CD4-positive, alpha-beta T cell treated with Interleukin-17A for 1 hour (primary cell): ENCODE results near the gene GLYATL3.

Experiments used
- DNase-seq: peaks from one replicate; pipeline ENCODE4 v3.0.0-alpha.2; 2020

Gene GLYATL3

DNA sequence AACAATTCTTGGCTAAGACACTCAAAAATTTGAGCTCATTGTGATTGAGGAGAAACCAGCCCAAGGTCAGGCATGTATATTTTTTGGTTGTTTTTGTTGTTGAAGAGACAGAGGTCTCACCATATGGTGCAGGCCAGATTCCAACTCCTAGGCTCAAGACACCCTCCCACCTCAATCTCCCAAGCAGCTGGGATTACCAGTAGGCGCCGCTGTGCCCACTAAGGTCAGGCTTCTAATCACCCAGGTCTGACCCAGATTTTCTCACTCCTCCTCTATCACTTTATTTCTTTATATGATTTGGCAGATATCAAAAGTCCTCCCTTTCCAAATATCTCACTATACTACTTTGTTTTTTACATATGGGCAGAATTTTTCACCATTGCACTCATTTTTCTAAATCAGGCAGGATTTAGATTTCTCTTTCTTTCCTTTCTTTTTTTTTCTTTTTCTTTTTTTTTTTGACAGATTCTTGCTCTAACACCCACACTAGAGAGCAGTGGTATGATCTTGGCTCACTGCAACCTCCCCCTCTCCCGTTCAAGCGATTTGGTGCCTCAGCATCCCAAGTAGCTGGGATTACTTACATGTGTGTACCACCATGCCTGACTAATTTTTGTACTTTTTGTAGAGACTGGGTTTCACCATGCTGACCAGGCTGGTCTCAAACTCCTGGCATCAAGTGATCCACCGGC, 49.0 kb downstream of the GLYATL3 start:
- no peak for DNase-seq

DNA sequence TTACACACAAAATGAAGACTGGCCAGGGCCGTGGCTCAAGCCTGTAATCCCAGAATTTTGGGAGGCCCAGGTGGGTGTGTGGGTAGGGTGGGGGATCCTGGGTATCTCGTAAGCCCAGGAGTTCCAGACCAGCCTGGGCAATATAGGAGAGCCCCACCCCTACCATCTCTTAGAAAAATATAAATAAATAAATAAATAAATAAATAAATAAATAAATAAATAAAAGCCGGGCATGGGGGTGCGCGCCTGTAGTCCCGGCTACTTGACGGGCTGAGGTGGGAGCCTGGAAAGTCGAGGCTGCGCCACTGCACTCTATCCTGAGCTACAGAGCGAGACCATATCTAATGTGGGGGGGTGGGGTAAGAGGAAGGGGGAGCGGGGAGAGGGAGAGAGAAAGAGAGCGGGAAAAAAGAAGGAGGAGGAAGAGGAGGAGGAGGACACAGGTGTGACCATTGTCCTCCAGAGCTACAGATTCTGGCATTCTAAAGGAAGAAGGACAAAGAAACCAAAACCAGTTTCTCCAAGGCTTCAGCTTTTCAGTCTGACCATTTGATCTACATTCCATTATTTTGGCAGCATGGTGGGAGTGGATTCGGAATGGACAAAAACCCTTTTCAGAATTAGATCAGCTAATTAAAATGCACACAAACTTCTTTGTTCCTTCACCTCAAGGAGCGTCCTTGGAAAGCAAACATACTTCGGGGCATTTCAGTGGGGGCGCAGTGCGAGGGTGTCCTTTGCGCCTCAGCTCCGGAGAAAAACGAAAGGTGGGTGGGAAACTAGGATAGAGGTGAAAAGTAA, 50.2 kb downstream of the GLYATL3 start:
- no peak for DNase-seq

DNA sequence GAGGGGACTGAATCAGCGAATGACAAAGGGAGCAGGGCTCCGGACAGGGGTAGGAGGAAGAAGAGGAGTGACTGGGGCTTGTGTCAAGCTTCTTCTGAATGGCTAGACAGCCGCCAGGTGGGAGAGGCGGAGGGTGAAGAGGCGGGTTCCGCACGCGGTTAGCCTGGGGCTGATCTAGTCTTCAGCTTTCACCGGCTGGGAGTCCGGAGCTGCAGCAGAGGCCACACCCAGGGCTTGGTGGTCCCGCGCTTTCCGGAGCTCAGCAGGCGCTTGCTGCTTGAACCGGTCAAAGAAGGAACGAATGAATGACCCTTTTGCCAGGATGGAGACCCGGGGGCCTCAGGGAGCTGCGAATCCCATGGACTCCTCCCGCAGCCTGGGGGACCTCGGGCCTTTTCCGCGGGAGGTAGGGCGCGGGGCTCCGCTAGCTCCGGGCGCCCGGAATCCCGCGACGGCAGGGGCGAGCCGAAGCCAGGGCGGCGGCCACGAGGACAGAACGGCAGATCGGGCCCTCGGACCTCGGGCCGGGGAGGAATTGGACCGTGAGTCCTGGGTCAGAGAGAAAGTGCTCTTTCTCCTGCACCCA, 50.9 kb downstream of the GLYATL3 start, which contains the start of gene C6orf141:
TSS of gene C6orf141 (plus strand) at position 177 of the 586 bp plus-strand sequence. CDS start at position 302, 125 bp downstream.
- no peak for DNase-seq

DNA sequence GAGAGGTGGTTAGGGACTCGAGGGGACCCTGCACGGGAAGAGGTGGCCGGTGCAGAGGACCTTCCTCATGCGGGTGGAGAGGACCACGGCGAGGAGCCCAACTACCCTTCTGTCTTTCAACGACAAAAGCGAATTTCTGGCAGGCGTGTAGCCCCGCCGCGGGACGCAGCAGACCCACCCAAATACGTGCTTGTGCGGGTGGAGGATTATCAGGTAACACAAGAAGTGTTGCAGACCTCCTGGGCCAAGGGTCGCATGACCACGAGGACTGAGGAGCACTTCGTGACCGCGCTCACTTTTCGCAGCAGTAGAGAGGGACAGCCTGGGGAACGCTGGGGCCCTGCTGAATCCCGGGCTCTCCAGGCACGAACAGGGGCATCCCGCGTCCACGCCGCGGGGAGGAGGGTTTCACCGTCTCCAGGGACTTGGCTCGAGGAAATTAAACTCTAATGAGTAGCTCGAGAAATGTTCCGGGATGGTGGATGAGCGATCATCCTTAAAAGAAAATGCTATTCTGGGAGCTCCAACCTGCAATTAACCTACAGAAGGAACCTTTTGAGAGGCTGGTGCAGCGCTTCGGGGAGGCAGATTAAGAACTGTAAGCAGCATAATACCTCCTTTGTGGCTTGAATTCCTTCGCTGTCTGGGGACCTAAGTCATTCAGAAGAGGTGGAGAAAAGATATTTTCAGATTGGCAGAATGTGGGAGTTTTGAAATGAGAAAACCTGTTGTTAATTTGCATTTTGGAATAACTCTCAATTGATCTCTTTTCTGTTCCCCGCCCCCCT, 51.5 kb downstream of the GLYATL3 start:
- DNase-seq: no peak

DNA sequence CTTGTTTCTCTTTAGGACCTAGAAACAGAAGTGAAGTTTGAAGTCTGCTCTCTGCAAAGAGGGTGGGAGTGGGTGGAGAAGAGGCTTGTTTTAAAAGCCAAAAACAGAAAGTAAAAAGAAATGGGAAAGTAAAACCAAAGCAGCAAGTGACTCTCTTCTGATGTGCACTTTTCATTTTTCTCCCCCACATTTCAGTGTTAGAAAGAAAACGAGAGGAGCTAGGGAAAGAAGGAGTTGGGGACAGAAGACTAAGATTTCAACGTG, 52.1 kb downstream of the GLYATL3 start:
- DNase-seq: no peak

DNA sequence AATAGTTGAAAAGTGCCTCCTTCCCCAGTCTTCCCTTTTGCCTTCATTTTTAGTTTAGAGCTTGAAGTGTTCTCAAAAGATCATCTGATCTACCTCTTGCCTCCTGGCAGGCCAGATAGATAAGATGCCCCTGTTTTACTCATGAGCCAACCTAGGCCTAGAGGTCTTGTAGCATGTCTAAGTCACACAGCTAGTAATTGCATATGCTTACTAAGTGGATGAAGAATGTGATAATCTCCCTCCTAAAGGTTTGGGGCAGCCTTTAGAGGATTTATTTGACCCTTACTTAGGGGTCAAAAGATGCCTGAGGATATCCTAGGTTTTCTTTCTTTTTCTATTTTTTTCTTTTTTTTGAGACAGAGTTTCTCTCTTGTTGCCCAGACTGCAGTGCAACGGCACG, 52.9 kb downstream of the GLYATL3 start:
- DNase-seq: no peak

DNA sequence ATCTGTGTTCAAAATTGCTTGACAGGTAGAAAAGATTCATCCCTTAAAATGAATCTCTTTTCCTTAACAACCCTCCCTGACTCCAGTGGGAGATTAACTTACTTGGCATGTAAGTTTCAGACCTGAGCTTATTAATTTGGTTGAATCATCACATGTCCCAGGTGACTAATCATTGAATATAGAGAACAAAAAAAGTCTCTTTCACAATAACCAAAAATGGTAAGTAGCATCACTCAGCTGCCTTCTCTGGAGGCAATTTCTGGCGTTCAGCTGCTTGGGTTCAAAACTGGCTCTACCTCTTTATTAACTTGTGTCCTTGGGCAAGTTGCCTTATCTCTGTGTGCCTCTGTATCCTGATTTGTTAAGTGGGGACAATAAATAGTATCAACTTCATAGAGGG, 53.7 kb downstream of the GLYATL3 start:
- DNase-seq: no peak

DNA sequence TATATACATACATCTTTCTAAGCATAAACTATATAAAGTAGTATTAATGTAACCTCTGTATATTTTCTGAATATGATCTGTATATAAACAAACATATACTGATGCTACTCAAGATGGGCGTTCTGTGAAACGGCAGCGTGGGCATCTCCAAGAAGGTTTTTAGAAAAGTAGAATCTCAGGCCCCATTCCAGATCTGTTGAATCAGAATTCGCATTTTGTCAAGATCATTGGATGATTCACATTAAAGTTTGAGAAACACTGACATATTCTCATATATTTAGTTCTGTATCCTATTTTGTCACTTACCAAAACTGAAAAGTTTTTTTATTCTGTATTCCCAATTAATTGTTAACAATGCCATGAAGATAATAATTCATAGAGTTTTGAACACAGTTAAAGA, 56.2 kb downstream of the GLYATL3 start:
- DNase-seq: no peak

DNA sequence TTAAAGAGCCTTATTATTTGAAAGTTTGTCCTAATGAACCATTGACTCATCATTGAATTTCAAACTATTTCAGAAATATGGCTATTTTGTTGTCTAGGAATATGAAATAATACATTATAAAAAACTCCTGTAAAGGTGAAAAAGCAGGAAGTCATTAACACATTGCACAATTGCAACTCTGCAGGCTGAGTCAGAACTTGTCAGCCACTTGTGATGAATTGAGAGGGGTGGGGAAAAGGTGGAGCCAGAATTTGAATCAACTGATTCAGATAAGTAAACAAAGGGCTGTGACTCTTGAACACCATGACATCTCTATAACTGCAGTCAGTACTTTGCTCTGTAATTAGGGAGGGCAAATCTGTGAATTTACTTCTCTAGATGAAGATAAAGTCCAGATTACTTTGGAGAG, 56.7 kb downstream of the GLYATL3 start:
- DNase-seq: no peak

DNA sequence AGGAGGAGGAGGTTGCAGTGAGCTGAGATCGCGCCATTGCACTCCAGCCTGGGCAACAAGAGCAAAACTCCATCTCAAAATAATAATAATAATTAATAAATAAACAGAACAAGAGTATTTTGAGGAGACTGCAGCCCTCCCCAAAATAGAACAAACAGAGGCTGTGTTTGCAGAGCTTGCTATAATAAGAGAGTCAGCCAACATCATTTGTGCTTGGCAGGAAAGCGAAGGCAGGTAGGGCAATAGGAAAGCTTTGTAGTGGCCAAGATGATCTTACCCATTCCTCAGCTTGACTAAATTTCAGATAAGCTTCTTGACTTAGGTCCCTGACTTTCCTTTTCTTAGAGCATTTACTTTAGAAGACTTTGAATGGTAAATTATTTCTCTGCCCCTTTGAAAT, 57.5 kb downstream of the GLYATL3 start:
- DNase-seq: no peak

DNA sequence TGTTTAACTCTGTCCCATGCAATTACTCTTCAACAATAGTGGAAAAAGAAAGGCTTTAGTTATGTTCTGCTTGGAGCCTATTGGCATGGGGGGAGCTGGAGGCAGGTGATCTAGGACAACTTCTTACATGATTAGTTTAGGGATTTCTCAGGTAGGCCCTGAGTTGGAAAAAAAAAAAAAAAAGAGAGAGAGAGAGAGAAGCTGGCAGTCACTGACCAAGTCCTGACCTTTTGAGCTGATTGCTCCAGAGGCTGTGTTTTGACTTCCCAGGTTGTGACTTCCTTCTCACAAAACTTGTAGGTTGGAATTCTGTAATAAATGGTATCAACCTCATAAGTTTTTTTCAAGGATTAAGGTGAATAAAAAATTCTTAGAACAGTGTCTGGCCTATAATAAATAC, 58.5 kb downstream of the GLYATL3 start:
- no peak for DNase-seq

DNA sequence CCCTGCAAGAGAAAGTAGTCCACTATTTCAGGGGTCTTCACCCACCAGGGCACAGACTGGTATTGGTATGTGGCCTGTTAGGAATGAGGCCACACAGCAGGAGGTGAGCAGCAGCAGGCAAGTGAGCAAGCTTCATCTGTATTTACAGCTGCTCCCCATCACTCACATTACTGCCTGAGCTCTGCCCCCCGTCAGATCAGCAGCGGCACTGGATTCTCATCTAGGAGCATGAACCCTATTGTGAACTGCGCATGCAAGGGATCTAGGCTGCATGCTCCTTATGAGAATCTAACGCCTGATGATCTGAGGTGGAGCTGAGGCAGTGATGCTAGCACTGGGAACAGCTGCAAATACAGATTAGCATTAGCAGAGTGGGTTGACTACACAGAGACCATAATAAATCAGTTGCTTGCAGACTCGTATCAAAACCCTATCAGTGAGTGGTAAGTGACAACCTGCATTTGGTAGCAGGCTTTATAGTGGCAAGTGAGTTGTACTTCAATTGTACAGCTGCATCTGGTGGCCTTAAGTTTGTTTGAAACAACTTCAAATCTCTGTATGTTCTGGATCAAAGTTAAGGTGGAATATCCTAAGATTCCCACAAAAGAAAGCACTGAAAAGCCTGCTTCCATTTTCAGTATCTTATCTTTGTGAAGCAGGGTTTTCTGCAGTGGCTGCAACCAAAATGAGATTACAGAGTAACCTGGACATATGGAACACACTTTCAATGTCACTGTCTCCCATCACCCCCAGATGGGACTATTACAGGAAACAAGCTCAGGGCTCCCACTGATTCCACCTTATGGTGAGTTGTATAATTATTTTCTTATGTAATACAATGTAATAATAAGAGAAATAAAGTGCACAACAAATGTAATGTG, 63.5 kb downstream of the GLYATL3 start:
- DNase-seq: no peak

DNA sequence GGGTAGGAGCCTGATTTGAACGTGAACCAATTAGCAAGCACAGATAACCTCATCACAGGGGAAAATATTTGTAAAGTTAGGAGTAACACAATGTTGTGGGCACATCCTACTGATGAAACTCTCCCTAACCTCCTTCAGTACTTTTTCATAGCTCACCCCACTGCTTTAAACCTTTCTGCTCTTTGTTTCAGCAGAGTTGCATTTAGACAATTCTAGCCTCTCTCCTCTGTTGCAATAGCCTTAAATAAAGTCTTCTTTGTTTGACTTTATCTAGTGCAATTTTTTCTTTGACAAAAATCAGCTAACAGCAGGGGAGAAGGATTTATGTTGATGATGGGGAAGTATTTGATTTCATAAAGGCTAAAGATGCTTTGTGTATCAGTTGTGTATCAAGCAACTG, 64.8 kb downstream of the GLYATL3 start:
- DNase-seq: no peak

DNA sequence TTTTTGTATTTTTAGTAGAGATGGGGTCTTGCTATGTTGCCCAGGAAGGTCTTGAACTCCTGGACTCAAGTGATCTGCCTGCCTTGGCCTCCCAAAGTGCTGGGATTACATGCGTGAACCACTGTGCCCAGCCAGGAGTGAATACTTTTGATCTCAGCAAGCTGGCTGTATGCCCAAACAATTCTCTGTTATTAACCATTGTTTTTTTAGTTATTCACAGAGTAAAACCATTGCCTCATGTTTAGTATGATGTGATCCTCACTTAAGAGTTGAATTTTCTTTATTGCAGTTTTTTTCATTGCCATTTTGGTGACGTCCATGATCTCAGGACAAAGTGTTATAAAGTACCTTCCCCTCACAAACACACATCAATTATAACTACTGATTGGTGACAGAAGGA, 65.5 kb downstream of the GLYATL3 start:
- DNase-seq: no peak

DNA sequence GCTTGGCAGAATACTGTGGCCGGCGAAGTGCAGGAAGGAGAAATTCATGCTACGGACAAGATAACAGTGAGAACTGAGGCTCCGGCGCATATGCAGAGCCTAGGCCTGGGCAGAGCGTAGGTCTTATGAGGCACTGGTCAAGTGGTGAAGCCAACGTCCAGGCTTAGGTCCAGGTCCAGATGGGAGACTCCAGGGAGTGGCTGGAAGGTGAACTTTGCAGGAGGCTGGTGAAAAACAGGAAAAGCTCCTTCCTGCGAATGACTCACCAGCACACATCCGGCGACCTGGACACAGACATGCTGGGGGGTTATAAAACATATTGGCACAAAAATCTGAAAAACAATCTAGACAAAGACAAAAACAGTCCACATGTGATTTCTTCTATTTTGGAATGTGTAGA, 66.1 kb downstream of the GLYATL3 start:
- no peak for DNase-seq

DNA sequence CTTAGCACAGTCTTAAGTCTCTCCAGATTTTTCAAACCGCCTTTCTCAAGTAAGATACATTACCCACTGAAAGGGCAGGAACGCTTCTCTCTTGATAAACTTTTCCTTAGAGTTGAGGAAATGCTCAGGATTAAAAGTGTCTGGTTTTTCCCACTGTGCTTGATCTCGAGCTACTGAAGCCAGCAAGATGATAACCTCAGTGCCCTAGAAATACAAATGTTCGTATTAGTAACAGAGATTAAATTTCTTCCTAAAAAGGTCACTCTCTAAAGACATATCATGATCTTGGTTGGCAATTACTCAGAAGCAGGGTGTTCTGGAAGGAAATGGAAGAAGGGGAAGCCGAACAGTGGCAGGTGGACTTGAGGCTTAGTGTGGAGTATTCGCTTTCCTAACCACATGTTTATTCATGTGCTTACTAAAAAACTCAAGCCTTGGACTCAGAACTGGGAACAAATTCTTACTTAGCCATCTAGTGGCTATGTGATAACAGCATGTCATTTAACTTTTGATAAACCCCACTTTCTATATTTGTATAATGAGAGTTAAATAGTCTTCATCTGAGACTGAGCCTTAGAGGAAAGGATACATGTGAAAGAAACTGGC, 70.9 kb downstream of the GLYATL3 start:
- DNase-seq: no peak

DNA sequence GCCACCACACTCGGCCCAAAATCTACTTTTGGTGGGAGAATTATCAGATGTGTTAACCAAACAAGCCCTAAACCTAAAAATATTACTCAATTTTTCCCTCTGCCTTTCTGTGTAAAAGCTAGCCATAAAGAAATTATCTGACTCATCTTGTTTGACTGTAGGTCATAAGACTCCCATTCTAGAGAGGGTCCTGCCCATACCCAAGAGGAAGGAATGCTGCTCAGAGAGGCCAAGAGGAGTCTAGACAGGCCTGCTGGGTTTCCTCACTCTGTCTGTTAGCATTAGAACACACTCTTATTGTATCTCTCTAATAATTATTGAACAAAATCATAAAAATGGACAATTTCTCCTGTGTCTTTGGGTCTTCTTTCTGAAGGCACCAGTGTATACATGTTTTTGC, 76.9 kb downstream of the GLYATL3 start:
- no peak for DNase-seq
